A549 treated with Hydrocortisone at 1 μM for 4 hours (cell line): ENCODE results near the gene TARS2. TPM values are rescaled to one million over a fixed set of nuclear protein-coding genes. Genes with fewer than 3 reads are reported as not detected.

Experiments used
- total RNA-seq: library from RNA; stranded (reverse); fragments of 200-300 nt; extraction: Qiagen RNA extraction; gene quantifications from 5 replicates; pipeline ENCODE4 v1.2.3, GENCODE V29; 2022

TARS2 gene
- 21.1 to 25.0 TPM (median 23.1 TPM) in 5 replicates for total RNA-seq

GRCh38 chr1:150486966-150487762 lies at the start of gene TARS2:
Gene TARS2 (plus strand): TSS chr1:150487419. CDS start chr1:150487451, 32 bp downstream.

GRCh38 chr1:150507912-150508864 lies 21.0 kb downstream of the TARS2 start, which contains the start of gene ECM1:
Gene ECM1 (plus strand): TSS chr1:150508109. CDS start chr1:150508210, 101 bp downstream.

GRCh38 chr1:150515328-150516049 lies 28.3 kb downstream of the TARS2 start, which contains the start of gene FALEC:
Gene FALEC (plus strand): TSS chr1:150515752.

GRCh38 chr1:150548632-150549495 lies 61.6 kb downstream of the TARS2 start, which contains the start of gene ADAMTSL4:
Gene ADAMTSL4 (plus strand): TSS chr1:150549408. CDS start chr1:150552289, 2,881 bp downstream.

Other genes with a start within 250 kb of the TARS2 start
- gene CA14, start 229.6 kb upstream of the TARS2 start, total RNA-seq = not detected in 5 replicates
- gene APH1A, start 218.4 kb upstream of the TARS2 start, total RNA-seq = 134 to 156 TPM (median 147 TPM) in 5 replicates
- 0.15 to 0.33 TPM (median 0.29 TPM) in 5 replicates for gene C1orf54, start 214.6 kb upstream of the TARS2 start, total RNA-seq
- gene CIART, start 204.9 kb upstream of the TARS2 start, total RNA-seq = 1.5 to 3.1 TPM (median 2.2 TPM) in 5 replicates
- 74.4 to 93.9 TPM (median 89.7 TPM) in 5 replicates for gene MRPS21, start 193.6 kb upstream of the TARS2 start, total RNA-seq
- gene PRPF3, start 165.9 kb upstream of the TARS2 start, total RNA-seq = 48.2 to 64.3 TPM (median 54.6 TPM) in 5 replicates
- 12.5 to 15.7 TPM (median 13.7 TPM) in 5 replicates for gene RPRD2, start 123.3 kb upstream of the TARS2 start, total RNA-seq
- 1.4 to 2.0 TPM (median 1.8 TPM) in 5 replicates for gene ECM1, start 20.7 kb downstream of the TARS2 start, total RNA-seq
- 0.22 TPM in 1 of 5 replicates, not detected in the others for gene FALEC, start 28.3 kb downstream of the TARS2 start, total RNA-seq
- gene ADAMTSL4, start 62.0 kb downstream of the TARS2 start, total RNA-seq = 4.4 to 7.3 TPM (median 6.8 TPM) in 5 replicates
- 227 to 337 TPM (median 299 TPM) in 5 replicates for gene MCL1, start 92.2 kb downstream of the TARS2 start, total RNA-seq
- 128 to 143 TPM (median 138 TPM) in 5 replicates for gene ENSA, start 142.2 kb downstream of the TARS2 start, total RNA-seq
- 11.5 to 21.8 TPM (median 15.3 TPM) in 5 replicates for gene GOLPH3L, start 209.7 kb downstream of the TARS2 start, total RNA-seq
- gene HORMAD1, start 233.5 kb downstream of the TARS2 start, total RNA-seq = 6.7 to 11.9 TPM (median 9.5 TPM) in 5 replicates